ENCODE results near the gene DAAM2.

Gene DAAM2

DNA sequence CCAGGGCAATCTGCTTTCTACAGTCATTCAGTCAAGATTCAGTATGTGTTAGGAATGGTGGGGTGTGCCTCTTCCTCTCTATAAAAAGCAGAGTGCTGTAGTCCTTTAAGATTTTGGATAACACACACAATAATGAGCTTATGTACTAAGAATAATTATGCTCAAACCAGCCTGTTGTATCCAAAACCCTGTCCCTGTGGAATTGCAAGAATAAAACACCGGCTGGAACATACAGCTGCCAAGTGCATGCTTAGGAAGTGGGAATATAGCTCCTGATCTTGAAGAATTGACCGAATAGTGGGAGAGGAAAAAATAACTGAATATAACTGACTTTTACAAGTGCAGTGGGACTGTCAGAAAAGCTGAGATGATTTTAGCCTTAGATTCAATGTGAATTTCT lies 143.1 kb downstream of the DAAM2 start:
- DNase-seq = no peak

DNA sequence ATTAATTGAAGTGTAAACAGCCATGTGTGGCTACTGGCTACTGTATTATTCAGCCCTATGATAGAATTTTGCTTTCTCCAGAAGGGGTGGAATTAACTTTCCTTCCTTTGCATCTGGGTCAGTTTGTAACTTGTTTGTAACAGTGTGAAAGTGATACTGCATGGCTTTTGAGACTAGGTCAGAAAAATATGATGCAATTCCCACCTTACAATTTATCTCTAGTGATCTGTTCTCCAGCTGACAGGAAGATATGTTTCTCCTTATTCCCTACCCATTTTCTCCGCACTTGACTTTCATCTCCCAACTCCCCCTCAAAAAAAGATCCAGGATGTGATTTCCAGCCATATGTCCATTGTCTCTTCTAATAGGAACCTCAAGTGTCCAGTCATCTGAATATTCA lies 144.7 kb downstream of the DAAM2 start:
- DNase-seq = no peak

DNA sequence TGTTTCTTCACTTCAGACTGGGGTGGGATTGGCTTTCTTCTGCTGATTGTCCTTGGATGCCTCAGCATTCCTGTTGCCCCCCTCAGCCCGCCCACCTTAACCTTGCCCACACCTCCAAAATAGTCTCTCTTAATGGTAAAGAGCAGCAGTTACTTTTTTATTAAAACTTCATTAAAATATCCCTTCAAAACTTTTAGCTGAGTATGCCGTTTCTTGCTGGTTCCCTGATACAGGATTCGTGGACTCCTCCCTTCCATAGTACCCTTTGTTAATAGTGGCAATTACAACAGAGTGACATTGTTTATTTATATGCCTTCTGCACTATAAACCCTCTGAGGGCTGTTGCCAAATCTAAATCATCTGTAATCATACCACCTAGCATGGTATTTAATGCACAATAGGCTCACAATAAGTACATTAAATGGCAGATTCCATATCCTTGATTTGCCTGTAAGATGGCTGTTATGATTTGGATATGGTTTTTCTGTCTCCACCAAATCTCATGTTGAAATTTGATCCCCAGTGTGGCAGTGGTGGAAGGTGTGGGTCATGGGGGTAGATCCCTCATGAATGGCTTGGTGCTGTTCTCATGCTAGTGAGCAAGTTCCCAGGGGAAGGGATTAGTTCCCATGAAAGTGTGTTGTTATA lies 145.6 kb downstream of the DAAM2 start:
- DNase-seq = no peak

DNA sequence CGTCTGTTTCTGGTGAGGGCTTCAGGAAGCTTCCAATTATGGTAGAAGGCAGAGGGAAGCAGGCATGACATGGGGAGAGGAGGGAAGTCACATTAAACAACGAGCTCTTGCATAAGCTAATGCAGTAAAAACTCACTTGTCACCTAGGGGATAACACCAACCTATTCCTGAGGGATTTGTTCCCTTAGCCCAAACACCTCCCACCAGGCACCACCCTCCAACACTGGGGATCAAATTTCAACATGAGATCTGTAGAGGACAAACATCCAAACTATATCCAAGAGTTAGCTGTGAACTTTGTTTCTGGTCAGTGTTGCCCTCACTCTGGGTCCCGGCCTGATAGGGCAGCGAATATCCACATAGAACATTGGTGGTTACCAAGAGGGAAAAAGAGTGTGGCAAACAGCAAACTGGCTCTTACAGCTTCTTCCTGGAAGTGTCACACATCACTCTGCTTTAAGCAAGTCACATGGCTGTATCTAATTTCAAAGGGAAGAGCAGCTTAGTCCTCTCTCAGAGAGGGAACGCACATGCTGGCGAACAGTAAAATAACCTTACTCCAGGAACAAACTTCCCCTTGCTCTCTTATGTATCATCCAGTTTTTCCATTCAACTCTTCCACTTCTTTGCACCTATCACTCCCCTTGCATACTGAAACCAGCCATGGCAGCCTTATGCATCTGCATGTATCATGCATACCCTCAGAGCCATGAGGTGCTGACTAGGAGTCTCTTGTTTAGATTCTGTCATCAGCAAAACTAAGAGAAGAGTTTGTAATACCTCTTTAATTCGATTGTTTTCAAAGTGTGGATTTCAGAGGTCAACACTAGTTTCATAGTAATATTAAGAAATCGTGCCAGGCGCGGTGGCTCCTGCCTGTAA lies 146.8 kb downstream of the DAAM2 start:
- DNase-seq = no peak

DNA sequence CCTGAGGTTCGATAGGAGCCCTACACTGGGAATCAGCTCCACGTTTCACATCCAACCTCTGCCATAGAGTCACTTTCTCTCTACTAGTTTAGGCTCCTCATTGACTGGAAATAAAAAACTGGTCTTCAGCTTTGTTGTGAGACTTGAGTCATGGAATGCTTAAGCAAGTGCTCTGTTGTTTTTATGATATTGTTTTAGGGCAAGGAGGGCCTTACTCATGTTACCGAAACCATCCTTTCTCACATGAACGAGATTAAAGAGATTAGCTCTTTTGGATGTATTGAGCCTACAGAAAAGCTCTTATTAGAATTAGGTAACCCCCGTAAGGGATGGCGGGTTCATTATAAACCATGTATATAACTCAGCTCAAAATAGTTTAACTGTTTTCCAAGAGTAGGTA lies 149.0 kb downstream of the DAAM2 start:
- DNase-seq = no peak

DNA sequence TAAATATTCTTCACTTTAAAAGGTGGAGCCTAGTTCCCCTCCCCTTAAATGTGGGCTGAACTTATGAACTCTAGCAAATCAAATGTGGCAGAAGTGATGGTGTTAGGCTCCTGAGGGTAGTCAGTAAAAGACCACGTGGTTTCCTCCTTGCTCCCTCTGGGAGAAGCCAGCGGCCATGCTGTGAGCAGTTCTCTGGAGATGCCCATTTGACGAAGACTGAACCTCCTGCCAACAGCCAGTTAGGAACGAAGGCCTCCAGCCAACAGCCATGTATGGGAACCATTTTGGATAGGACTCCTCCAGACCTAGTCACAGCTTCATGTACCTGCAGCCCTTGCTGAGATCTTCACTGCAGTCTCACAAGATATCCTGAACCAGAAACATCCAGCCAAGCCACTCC lies 149.6 kb downstream of the DAAM2 start:
- no peak for DNase-seq

DNA sequence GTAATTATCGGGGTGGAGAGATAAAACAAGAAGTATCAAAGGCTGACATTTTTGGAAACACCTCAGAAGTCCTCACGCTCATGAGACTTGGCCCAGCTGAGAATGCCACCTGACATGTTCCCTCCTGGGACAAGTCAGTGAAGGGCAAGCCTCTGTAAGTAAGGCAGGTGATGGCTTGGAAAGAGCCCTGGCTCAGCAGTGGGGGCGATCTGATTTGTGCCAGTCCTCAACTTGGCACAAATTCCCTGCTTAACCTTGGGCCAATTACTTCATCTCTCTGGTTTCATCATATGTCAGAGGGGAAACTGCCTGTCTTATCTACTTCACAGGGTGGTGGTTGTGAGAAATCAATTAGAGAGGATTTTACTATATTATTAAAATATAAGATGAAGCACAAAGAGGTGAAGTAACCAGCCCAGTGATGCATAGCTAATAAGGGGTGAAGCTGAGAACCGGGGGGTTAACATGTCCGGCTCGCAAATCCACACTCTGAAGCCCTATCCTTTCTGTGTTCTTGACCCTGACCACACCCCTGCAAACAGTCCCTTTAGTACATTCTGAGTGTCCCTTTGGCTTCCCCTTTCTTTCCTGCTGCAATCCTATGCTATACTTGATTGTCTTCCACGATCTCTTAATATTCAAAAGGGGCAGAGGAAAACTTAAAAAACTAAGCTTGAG lies 150.9 kb downstream of the DAAM2 start:
- no peak for DNase-seq

DNA sequence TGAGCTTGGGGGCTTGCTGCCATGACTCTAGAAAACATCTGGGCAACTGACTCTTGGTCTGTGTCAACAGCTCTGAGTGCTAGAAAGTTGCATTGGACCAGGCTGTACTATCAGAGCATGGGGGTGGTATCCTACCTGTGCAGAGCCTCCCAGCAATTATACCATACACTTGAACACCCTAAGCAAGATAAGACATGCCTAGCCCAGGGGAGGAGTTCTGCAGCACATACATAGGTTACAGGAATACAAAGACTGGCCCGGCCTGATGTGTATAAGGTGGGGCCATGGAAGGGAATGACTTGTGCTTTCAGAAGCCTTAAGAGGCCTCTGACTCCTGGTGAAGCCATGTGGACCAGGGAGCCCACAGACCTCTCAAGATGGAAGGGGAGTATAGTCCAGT lies 153.4 kb downstream of the DAAM2 start:
- no peak for DNase-seq

DNA sequence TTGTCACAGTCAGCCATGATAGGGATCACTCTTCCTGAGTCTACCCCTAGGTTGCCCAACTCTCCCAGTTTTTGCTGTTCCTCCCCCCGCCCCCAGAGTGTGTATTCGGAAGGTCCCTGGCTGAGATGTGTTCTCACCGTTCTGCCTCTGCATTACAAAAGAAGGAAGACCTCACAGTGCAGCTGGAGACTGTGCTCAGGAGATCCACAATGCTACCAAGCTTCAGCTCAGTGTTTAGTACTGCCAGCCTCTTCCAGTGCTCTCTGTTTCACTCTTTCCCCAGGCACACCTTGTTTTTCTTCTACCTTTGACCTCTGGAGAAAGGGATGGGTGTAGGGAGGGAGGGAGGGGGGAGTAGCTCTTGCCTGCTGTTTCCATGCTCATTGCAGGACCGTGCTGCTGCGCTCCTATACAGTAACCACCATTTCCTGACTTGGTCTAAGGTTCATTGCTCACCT lies 155.5 kb downstream of the DAAM2 start:
- DNase-seq = no peak

DNA sequence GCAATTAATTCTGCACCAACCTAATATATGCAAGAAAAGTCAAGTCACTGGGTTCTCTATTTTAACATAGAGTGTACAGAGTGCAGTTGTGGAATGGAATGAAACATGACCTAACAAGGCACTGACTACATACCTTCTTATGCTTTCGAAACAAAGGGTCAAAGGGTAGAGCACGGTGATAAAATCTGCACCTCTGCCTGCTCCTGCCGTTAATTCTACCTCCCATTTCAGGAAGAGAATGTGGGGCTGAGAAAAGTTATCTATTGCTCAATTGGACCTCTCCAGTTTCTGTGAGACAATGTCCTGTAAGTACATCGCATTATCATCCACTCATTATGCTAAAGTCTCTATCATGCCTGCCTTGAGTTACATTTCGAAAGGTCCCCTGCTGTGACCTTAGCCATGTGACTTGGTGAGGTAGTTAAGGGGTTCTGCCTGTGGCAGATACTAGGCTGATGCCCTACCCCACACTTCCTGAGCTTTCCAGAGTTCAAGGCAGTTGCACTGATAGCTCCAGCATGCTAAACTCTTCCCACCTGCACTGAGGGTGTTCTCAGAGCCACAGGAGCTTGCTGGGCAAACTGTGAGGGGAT lies 156.1 kb downstream of the DAAM2 start:
- no peak for DNase-seq

DNA sequence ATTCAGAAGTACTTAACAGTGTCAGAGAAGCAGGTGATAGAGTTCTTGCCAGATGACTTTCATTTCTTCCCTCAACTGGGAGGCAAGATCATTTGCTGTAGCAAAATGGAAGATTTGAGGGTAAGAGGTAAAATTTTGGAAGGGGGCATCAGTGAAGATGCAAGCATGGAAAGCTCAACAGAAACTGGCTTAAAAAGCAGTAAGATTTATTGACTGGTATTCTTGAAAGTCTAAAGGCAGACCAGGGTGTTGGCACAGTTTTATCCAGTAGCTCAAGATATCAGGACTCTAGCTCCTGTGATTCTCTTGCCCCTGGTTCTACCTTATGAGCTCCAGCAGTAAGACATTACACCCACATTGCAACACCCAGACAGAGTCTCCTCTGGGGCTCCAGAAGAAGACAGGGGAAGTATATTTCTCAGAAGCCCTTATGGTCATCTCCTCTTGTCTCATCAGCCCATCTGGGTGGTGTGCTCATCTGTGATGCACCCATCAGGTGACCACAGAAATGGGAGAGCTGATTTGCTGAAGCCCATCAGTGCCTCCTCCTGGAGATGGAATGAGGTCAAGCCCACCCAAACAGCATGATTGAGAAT lies 158.0 kb downstream of the DAAM2 start:
- DNase-seq = no peak

DNA sequence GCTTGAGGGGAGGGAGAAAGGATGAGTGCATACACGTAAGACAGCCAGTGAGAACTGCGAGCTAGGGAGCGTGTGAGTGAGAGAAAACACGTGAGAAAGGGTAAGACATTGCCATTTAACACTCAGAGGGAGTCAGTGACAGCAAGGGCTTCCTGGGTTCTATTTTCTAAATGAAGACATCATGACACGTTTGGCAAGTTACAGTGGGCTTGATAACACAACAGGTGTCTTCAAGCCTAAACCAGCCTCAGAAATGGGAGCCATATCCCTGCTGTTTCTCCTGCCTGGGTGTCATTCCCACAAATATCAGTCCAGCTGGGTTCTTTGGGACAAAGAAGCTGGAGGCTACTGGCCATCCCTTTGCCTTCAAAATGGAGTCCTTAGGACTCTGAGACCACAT lies 159.0 kb downstream of the DAAM2 start:
- DNase-seq = no peak

DNA sequence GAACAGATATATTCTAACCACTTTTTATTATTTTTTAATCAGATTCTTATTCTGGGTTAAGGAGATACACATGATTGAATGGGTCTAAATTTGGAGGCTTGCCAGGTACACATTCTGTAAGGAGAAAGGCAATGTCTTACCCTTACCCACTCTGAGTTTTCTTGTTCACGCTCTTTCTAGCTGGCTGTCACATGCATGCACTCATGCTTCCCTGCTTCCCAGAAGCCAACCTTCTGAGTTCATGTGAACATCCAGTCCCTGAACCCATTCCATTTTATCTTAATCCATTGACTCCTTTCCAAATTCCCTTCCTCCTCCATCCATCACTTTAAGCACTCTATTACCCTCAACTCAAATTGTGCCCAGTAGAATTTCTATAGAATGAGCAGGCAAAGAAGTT lies 159.5 kb downstream of the DAAM2 start:
- DNase-seq = no peak

DNA sequence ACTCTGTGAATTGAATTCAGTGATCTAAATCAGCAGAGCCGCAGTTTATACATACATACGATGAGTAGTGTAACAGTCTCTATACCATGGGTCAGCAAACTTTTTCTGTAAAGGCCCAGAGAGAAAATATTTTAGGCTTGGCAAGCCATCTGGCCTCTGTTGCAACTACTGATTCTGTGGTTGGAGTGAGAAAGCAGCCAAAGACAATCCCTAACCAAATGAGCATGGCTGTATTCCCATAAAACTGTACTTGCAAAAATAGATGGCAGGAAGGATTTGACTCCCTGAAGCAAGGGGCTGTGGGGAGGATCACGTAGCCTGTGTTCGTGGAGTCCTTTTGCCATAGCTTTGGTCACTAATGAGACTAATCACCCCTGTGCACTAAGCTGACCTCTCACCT lies 160.0 kb downstream of the DAAM2 start:
- no peak for DNase-seq

DNA sequence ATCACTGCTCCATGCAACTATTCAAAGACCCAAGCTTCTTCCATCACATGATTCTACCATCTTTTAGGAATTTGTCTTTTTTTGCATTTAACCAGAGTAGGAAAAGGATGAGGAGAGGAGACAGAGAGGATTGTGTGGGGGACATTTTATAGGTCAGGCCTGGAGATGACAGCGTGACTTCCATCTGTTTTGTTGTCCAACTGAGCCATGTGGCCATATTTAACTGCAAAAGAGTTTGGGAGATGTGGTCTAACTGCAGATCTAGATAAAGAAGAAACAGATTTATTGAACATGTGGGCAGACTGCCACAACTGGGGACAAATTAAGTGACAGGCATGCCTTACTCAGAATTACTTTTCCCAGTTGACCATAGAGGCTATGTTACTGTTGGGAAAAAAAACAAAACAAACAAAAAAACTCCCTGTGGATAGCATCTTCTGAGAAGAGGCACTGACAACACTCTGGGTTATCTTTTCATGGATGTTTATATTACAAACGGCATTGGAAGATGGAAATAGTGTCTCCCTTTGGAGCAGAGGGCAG lies 161.0 kb downstream of the DAAM2 start:
- no peak for DNase-seq

Data from GF-D8 (cell line).